HG02885 (cell line): Measurements from ENCODE around the gene SPATA31C1.
"Not testable (repeated sequence)": the region's sequence is repeated elsewhere in the genome, so short reads cannot be mapped to it uniquely, and the experiment has no call there.

ENCODE experiments used
- ATAC-seq: cut with Tn5 transposase; IDR thresholded peaks from one replicate; pipeline ENCODE4 v1.9.1; 2021; ENCODE audit warnings: mild to moderate bottlenecking; ENCODE audit not compliant: unreplicated experiment, poor library complexity

The SPATA31C1 gene

DNA sequence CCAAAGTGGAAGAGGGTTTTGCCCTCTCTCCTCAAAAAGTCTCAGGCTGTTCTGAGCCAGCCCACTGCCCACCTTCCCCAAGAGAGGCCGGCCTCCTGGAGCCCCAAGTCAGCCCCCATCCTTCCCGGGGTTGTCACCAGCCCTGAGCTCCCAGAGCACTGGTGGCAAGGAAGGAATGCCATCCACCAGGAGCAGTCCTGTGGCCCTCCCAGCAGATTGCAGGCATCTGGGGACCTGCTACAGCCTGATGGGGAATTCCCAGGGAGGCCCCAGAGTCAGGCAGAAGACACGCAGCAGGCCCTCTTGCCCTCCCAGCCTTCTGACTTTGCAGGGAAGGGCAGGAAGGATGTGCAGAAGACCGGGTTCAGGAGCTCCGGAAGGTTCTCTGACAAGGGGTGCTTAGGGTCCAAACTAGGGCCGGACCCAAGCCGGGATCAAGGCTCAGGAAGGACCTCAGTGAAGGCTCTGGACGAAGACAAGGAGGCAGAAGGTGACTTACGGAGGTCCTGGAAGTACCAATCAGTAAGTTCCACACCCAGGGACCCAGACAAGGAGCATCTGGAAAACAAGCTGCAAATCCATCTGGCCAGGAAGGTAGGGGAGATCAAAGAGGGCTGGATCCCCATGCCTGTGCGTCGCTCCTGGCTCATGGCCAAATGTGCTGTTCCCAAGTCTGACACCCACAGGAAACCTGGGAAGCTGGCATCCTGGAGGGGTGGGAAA lies 31.4 kb upstream of the SPATA31C1 start:
- ATAC-seq, result no peak

DNA sequence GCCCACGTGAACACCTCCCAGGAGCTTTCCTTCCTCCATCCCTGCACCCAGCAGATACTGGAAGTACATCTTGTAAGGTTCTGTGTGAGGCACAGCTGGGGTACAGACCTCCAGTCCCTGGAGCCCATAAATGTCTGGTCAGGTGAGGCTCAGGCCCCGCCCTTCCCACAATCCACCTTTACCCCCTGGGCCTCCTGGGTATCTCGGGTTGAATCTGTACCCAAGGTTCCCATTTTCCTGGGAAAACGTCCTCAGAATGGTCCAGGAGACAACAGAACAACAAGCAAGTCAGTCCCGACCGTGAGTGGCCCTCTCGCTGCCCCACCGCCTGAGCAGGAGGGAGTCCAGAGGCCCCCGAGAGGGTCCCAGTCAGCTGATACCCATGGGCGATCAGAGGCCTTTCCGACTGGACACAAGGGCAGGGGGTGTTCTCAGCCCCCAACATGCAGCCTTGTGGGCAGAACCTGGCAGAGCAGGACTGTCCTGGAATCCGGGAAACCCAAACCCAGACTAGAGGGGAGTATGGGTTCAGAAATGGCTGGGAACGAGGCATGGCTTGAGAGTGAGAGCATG lies 30.7 kb upstream of the SPATA31C1 start:
- no peak for ATAC-seq

DNA sequence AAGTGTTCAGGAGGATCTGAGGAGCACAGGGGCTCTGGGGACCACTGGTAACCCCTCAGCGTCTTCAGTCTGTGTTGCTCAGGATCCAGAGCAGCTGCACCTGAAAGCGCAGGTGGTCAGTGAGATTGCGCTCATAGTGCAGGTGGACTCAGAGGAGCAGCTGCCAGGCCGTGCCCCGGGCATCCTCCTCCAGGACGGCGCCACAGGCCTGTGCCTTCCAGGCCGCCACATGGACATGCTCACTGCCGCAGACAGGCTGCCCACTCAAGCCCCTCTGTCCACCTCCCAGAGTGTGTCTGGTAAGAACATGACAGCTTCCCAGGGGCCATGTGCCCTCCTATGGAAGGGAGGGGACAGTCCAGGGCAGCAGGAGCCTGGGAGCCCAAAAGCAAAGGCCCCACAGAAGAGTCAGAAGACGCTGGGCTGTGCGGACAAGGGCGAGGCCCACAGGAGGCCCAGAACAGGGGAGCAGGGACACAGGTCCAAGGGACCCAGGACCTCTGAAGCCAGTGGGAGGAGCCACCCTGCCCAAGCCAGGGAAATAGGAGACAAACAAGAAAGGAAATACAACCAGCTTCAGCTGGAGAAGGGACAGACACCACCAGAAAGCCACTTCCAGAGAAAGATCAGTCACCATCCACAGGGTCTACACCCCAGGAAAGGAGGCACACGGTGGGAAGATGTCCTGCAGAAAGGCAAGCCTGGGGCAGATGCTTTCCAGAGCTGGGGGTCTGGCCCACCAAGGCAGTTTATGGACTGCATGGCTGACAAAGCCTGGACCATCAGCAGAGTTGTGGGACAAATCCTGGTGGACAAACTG lies 29.9 kb upstream of the SPATA31C1 start:
- no peak for ATAC-seq

DNA sequence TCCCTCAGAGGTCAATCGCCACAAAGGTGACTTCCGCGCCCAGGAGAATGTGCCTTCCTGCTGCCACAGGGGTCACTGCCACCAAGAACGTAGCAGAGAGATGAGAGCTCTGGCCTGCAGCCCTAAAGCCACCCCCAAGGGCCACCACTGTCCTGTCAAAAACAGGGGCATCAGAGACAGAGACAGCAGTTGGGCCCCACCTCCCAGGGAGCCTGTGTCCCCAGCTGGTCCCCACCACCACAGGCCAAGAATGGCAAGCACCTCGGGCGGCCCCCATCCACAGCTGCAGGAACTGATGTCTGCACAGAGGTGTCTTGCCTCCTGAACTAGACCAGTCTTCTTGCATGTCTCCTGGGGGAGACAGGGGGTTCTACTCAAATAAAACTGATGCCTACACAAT lies 29.3 kb upstream of the SPATA31C1 start:
- ATAC-seq, result no peak

DNA sequence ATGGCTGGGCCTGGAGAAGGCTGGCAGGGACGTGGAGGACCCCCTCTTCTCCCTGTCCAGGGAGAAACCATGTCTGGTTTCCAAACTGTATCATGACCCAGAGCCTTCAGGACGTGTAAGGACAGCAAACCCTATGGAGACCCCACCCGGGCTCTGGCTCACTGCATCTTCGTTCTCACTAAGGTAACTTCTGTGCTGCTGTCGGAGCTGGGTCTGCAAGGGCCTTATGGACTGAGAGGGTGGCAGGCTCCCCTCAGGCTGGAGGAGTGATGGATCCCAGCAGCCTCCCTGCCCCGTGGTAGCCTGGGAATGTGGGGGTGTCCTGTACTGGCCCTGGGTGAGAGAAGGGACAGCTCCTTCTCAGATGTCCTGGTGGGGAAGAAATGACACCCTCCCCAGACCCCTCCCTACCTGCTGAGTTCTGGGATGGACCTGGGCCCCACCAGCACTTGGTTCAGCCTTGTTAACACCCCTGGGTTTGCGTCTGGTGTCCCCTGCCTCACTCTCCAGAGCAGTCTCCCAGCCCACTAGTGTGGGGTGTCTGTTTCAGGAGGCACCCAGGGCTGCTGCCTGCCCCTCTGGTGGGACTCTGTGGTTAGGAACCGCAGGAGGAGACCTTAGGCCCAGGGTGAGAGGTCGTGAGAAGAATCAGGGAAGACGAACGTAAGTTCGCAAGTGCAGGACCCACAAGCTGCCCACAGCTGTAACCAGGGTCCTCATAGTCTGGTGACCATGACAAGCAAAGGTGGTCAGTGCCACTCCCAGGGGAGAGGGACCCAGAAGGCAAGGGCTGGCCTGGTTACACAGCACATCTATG lies 28.5 kb upstream of the SPATA31C1 start:
- no peak for ATAC-seq

DNA sequence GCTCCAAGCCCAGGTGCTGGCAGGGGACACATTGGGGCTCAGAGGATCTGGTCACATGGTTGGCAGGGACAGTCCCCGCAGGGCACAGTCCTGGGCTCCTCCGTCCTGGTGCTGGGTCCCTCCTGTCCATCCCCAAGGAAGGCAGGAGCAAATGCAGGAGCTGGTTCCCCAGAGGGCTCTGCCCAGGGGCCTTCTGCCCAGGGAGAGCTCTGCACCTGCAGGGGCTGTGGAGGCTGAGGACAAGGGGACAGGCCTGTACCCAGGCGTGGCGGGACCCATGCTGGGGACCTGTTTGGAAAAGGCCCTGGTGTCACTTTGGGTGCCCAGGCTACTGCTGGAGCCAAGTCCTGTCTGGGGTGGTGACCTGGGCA lies 27.9 kb upstream of the SPATA31C1 start:
- no peak for ATAC-seq

DNA sequence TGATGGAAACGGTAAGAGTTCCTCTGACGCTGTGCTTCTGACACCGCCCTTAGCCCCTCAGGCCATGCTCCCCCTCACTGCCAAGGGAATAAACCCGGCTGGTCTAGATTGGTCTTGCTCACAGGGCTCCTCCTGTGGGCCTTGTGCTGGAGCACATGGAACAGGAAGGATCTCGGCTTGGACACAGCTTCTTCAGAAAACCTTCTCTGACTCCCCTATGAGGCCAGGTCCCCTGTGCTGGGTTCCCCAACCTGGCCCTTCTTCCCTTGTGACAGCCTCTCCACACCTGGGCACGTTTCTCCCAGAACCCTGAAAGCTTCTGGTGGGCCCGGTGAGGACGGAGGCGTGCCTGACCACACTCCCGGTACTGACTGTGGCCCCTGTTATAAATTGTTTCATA lies 26.9 kb upstream of the SPATA31C1 start:
- no peak for ATAC-seq

DNA sequence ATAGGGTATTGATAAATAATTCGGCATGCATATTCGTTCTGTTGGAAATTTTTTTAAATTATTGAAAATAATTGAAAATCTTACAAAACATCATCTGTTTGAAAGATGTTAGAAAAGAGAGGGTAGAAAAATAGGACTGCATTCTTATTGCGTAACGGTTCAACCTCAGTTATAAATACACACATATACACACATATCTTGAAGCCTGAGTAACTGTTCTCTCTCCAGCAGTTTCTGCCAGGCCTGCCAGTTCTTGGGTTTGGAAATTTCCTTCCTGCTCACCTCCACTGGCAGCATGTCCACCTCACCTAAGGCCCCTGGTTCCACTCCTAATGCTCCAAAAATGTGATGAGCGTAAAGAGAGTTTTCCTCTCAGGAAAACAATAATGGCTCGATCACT lies 26.0 kb upstream of the SPATA31C1 start:
- no peak for ATAC-seq

DNA sequence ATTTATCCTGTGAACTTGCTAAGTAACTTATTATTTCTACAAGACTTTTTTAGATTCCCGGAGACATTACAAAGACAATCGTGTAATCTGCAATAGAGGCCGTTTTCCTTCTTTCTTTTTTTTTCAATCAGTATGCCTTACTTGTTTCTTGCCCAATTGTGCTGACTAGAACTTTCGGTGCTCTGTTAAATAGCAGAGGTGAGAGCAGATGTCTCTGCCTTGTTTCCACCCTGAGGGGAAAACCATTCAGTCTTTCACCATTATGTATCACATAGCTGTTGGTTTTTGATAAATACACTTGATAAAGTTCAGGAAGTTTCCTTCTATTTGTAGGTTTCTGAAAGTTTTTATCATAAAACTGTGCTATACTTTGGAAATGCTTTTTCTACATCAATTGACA lies 24.8 kb upstream of the SPATA31C1 start:
- ATAC-seq, result no peak

DNA sequence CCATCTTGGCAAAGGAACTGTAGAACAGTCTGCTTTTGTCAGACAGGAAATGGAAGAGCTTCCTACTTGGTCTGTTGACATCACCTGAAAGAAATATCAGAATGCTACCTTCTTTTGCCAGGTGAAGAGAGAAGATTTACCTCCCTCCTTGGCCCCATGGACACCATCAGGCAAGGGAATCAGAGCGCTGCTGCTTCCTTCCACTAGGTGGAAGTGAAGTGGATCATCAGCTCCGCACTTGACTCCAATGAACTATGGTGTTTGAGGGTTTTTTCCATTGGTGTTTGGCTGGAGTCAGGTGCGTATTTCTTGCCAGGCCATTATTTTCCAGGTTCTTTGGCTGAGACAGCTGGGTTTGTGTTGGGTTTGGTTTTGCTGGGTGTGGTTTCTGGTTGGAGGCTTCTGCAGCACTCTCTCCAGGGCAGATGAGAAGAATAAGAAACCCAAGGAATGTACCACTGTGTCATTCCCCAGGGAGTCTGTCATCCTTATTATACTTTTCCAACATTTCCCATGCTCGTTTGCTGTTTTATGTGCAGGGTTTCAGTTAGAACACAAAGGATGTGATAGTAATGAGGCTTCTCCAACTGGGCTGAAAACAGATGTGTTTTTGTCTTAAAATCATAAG lies 22.6 kb upstream of the SPATA31C1 start:
- ATAC-seq, result no peak

DNA sequence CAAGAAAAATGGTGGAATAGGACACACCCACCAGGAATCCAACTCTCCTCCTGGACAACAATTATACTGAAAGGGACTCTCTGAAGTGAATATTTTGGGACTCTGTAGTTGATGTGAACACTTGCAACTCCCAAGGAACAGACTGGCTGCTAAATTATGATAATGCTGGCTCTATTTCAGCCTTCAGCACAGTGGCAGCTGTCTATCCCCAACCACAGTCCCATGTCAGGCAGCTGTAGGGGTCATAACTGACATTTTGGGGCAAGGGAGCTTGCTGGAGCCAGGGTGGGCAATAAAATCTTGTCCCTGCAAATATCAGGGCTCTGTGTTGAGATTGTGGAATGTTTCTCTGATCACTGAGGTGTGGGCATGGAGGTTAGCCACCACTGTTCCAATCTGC lies 20.9 kb upstream of the SPATA31C1 start:
- ATAC-seq, result no peak

DNA sequence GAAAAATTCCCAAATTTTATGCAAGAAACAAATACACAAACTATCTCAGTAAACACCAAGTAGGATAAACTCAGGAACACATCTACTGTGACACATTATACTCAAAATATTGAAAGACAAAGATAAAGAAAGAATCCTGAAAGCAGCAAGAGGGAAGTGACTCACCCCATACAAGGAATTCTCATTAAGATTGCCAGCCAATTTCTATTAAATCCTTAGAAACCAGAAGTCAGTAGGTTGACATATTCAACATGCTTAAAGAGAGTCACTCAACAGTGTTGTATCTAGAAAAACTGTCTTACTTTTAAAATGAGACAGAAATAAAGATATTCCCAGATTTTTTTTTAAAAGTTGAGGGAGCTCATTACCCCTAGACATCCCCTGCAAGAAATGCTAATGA lies 19.6 kb upstream of the SPATA31C1 start:
- ATAC-seq, result no peak

DNA sequence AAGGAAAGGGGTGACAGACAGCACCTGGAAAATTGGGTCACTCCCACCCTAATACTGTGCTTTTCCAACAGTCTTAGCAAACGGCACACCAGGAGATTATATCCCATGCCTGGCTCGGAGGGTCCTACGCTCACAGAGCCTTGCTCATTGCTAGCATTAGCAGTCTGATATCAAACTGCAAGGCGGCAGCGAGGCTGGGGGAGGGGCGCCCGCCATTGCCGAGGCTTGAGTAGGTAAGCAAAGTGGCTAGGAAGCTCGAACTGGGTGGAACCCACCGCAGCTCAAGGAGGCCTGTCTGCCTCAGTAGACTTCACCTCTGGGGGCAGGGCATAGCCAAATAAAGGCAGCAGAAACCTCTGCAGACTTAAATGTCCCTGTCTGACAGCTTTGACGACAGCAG lies 15.4 kb upstream of the SPATA31C1 start:
- ATAC-seq, result not testable (repeated sequence)

DNA sequence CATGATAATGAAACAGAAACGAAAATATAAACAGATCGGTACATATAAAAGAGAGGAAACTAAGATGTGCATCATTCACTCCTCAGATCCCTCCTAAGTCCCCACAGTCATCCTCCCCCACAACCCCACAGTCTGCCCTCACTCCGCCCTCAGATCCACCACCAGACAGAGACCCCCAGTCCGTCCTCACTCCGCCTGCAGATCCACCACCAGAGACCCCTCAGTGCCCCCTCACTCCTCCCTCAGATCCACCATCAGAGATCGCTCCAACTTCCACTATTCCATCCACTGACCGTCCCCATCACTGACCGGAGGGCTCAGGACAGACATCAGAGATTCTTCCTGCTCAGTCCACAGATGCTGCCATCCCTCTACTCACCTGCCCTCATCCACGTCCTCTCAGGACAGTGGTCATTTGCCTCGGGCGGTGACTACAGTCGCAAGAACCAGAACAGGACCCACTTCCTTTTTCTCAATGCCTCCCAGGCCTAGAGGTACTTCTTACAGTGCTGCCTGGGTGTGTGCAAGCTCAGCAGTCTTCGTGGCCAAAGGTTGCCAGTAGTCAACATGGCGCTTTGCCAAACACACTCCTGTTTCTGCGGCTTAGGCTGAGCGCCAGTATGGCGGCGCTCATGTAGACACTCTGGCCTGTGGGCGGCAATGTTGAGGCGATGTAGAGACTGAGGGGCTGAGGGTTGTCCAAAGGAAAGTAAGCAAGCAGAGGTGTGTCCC lies 8.3 kb upstream of the SPATA31C1 start:
- ATAC-seq, result no peak

DNA sequence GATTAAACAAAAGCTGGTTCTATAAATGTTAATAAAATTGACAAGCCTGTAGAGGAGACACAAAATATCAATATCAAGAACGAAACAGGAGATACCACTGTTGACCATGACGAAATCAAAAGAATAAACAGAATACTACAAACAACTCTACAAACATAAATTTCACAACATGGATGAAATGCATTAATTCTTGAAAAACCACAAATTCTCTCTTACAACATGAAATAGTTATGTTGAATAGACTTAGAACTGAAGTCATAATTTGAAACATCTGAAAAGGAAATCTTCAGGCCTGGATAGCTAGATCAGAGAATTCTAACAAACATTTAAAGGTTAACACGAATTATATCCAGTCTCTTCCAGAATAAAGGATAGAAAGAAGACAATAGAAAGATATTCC lies 6.9 kb upstream of the SPATA31C1 start:
- no peak for ATAC-seq

DNA sequence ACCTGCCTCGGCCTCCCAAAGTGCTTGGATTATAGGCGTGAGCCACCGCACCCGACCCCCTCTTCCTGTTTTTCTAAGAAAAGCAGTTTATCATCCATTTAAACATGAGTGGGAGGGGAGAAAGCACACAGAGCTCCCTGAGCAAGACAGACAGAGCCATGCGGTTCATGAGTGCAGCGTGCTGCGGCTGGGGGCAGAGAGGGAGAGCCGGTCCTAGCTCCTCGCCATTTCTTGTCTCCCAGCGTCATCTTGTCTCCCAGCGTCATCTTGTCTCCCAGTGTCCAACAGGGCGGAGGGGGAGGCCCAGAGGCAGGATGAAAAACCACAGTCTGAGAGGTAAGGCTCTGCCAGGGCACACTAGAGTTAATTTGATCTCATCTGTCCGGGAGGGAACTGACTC lies 1.3 kb downstream of the SPATA31C1 start:
- ATAC-seq, result not testable (repeated sequence)

DNA sequence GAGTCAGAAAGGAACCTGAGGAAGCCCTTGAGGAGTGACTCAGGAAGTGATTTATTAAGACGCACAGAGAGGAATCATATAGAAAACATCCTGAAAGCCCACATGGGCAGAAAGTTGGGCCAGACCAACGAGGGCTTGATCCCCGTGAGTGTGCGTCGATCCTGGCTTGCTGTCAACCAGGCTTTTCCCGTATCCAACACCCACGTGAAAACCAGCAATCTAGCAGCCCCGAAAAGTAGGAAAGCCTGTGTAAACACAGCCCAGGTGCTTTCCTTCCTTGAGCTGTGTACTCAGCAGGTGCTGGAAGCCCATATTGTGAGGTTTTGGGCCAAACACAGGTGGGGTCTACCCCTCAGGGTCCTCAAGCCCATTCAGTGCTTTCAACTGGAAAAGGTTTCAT lies 3.8 kb downstream of the SPATA31C1 start:
- not testable (repeated sequence) for ATAC-seq

DNA sequence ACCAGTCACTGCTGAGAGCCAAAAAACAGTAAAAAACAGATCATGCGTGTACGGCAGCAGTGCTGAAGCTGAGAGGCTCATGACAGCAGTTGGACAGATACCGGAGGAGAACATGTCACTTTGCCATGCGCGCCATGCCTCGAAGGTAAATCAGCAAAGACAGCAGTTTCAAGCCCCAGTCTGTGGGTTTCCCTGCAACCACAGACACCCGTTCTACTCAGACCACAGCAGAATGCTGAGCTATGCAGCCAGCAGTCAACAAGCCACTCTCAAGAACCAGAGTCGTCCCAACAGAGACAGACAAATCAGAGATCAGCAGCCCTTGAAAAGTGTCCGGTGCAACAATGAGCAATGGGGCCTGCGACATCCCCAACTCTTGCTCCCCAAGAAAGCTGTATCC lies 5.2 kb downstream of the SPATA31C1 start:
- ATAC-seq, result not testable (repeated sequence)

DNA sequence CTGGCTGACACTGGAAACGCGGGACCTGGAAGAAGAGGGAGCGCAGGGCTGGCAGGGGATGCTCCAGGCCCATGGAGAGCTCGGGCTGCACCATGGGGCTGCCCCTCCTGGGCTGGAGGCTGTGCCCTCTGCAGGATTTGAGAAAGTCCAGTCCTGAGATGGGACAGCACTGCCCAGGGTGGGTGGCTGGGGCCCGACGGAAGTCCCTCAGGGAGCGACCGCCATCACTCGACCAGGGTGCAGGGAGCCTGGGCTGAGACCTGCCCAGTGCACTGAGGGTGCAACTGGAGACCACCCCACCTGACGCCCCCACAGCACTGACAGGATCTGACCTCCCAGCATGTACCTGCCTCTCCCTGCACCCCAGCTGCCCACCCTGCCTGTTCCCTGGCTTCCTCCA lies 7.1 kb downstream of the SPATA31C1 start:
- not testable (repeated sequence) for ATAC-seq

DNA sequence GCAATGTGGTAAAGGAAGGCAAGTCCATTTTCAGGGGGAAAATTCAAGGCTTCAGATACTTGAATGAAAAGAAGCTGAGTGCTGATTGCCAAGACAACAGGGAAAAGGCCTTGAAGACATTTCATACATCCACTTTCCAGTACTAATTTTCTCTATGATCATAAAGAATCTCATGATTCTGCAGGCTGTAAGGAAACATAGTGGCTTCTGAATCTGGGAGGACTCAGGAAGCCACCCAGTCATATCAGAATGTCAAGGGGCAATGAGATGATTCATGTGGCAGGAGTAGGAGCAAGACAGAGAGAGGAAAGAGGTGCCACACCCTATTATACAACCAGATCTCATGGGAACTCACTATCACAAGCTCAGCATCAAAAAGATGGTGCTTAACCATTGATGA lies 11.4 kb downstream of the SPATA31C1 start:
- not testable (repeated sequence) for ATAC-seq
